ENCODE data around the gene CKS2.
A peak's percentile ranks its signal among the peaks of the same experiment; 100 is the strongest.

Gene CKS2

DNA sequence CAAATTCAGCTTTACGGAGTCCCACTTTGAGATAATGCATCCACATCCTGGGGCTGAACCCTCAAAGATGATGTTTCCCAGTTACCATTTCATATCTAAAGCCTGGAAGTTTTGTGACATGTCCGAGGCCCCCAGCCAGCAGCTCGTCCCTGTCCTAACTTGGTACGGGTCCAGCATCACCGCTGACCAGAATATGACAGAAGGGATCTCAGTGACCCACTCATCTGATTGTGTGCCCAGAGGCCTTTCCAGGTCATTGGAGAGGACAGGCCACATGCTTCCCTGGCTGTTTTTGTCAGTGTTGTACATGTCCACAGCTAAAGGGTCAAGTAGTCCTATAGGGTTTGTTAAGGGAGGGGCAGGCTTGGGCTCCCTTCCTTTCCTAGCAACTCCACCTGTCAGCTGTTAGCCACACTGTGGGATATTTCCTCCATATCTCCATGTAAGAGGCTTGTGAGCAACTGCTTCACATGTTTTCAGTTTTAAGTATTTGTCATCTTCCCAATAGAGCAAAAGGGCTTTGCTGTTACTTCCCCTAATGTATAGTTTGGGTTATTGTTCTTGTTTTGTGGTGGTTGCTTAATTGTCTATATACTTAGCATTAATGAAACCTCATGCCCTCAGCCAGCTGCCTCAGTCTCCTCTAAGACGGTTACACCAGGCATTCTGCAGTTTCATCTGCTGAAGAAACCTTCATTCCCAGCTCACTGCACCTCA lies 40.7 kb downstream of the CKS2 start:
- no peak for DNase-seq

DNA sequence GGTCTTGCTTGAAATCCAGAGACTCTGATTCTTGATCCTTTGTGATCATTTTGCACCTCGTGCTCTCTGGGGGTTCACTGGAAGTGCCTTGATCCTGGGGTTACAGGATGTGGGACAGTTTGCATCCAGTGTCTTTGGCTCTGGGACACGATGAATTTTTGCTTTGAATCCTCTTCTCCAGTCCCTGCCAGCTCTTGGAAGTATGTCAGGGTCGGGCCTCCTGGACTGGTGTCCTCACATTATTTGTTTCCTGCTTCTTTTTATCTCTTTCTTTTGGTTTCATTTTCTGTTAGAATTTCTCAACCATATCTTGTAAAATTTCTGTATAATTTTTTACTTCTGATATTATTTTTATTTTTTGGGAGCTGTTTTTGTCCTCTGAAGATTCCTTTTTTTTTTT lies 41.5 kb downstream of the CKS2 start:
- DNase-seq, result no peak

DNA sequence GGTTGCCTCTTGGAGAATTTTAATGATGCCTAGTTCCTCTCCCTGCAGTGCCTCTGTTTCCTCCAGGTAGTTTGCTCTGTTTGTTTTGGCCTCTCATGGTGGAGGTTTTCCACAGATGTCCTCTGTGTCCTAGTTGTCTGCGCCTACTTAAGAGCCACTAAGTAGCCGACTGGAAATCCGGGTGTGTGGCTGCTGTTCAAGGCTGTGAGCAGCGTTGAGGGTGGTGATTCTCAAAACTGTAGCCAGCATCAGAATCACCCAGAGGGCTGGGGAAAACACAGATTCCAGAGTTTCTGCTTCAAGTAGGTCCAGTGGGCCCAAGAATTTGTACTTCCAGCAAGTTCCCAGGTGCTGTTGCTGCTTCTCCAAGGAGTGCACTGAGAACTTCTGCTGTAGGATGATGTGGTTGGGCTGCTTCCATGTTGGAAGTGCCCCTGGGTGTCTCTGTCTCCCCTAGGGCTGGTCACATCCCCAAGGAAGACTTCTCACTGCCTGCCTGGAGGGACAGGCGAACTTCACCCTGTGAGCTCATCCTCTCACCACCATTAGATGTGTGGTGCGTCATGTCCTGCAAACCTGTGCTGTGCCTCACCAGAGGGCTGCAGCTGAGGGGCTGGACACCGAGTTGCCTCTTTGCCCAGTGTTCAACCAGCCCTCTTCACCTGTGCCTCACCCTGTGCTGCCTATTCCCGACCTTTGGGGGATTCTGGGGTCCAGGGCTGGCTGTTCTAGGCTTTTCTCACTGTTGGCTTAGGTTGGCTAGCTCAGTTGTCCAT lies 42.1 kb downstream of the CKS2 start:
- DNase-seq, result no peak

DNA sequence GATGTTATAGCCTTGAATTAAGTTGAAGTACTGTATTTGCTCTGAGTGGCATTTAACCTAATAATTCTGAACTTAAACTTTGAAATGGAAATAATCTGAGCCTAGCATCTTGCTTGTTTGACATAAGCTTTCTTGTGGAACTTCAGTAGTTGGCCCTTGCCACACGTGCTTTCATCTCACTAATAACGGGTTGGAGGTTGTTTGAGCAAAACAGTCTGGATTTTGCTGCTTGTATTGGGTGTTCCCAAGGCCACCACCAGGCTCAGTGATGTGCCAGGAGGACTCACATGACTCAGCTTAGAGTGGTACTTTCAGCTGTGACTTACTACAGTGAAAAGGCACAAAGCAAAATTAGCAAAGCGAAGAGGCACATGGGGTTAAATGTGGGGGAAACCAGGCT lies 43.0 kb downstream of the CKS2 start:
- no peak for DNase-seq

DNA sequence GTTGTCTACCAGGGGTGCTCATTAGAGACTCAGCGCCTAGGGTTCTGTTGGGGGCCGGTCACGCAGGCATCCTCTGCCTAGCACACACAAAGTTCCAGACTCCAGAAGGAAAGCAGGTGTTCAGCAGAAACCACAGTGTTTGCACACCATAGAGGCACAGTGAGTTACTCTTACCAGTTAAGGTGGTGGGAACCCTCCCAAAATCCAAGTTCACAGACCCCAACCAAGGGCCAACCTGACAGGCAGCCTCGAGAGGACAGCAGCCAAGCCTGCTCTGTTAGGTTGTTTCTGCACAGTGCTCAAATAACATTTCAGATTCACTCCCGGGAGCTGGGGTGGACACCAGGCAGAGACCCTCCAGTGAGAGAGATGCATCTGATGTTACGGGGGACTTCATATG lies 43.5 kb downstream of the CKS2 start:
- DNase-seq, result no peak

DNA sequence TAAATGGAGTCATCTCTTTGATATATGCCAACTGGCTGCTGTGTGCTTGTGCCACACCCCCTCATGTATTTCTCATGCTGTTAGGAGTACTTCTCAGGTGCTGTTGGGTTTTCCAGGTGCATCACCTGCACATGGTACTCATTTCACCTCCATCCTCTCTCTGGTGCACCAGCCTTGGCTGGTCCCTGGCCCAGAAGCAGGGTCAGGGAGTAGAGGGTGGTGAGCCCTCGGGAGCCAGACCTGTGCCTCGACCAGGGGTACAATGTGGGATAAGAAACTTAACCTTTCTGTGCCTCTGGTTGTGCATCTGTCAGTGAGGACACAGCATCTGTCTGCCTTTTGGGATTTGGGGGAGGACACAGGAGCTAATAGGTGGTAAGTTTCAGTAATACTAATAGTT lies 45.8 kb downstream of the CKS2 start:
- DNase-seq, result no peak

DNA sequence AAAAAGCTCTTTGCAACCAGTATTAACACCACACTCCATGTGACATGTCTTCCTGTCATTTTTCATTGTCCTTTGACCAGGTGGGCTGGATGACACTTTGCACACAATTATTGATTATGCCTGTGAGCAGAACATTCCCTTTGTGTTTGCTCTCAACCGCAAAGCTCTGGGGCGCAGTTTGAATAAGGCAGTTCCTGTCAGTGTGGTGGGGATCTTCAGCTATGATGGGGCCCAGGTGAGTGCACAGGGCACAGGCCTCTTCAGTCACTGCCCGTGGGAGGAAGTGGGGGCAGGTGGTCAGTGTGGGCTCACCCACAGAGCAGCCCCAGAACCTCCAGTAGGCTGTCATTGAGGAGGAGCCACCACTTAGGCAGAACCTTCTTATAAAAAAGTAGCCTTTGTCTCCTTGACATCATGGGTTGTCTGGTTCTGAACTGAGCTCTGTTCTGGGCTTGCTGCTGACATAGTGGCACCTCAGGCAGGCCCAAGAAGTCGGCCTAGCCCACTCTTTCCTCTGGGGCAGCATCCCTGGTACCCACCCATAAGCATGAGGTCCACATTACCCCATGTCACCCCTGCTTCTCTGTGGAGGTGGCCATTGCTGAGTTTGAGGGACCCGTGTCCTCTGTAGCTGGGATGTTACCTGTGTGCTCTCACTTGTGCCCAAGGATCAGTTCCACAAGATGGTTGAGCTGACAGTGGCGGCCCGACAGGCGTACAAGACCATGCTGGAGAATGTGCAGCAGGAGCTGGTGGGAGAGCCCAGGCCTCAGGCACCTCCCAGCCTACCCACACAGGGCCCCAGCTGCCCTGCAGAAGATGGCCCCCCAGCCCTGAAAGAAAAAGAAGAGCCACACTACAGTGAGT lies 46.6 kb downstream of the CKS2 start:
- no peak for DNase-seq

DNA sequence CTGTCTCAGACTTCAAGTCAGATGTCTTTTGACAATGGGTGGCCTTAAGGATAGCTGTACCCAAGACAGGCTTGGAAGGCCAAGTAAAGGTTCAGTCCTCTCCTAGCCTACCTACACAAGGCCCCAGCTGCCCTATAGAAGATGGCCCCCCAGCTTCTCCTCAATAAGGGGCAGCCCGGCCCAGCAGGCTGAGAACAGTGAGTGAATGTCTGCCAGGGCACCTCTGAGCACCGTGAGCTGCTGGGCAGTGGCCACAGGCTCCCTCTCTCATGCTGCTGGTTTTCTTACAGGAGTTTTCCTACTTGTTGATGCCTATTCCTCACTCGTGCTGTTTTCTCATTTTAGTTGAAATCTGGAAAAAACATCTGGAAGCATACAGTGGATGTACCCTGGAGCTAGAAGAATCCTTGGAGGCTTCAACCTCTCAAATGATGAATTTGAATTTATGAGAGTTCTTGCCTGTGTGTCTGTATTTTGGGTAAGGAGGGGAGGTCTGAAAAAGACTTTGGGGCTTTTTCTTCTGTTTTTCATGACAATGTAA lies 47.5 kb downstream of the CKS2 start:
- no peak for DNase-seq

DNA sequence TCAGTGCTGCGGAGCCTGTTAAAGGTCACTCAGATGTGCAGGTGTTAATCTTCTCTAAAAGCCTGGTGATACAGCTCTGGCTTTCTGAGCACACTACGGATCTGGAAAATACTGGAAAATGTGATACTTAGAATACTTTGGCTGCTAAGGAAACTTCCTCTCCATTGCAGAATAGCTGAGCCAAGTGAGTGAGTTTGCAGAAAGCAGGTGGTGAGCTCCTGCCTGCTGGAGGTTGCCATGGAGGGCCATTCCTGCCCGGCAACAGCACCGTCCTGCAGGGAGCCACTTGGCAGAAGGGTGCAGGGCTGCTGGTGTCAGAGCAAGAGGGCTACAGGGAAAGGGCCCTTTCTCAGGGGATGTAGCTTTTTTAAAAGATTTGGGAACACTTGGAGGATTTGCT lies 48.0 kb downstream of the CKS2 start:
- DNase-seq, result peak; percentile 39

DNA sequence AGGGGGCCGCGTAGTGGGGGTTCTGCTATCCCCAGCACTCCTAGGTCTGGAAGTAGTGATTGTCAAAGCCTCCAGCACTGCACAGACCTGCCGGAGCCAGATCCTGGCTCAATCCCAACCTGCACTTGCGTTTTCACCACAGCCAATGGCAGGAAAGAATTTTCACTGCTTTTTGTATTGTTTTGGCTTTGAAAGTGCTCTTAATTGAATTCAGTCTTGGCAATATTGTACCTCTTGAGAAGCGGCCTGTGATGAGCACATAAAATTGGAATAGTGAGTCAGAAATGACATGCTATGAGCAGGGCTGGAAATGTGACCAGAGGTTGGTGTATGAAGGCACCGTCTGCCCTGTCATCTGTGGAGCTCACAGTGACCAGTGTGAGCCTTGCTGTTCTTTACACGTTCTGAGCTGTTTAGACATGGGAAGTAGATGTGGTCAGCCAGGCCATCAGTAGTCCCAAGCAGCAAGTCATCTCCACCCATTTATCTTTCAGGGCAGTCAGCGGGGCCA lies 48.8 kb downstream of the CKS2 start:
- DNase-seq, result peak; percentile 76

DNA sequence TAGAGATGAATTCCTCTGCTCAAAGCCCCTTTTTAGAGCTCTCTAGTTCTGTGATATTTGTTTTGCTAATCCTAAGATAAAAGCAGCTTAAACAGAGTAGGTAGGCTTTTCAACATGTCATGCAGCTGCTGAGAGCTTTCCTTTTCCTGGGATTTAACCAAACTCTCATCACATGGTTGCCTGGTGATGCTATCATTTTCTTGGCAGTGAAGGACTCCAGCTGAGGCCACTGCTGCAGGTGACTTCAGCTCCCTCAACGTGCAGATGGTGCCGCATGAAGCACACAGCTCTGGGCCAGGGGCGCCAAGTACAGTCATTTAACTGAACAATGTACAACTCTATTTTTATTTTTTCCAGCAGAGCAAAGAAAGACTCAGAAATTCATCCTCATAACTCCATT lies 49.5 kb downstream of the CKS2 start:
- DNase-seq, result peak; percentile 48

DNA sequence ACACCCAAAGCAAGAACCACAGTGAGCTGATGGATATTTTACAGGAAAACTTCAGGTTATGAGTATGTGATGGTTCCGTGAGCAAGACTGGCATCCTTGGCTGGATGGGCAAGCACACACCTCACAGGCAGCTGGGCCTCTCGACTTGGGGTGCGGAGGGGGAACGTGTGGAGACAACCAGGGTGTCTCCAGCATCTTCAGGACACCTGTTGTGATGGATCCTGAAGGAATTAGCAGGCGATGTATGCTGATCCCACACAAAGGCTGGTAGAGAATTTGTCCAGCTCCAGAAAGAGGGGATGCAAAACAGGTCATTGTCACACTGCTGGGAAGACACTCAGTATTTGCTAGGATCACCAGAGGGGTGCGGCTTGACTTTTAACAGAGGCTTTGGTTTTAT lies 50.0 kb downstream of the CKS2 start:
- no peak for DNase-seq

DNA sequence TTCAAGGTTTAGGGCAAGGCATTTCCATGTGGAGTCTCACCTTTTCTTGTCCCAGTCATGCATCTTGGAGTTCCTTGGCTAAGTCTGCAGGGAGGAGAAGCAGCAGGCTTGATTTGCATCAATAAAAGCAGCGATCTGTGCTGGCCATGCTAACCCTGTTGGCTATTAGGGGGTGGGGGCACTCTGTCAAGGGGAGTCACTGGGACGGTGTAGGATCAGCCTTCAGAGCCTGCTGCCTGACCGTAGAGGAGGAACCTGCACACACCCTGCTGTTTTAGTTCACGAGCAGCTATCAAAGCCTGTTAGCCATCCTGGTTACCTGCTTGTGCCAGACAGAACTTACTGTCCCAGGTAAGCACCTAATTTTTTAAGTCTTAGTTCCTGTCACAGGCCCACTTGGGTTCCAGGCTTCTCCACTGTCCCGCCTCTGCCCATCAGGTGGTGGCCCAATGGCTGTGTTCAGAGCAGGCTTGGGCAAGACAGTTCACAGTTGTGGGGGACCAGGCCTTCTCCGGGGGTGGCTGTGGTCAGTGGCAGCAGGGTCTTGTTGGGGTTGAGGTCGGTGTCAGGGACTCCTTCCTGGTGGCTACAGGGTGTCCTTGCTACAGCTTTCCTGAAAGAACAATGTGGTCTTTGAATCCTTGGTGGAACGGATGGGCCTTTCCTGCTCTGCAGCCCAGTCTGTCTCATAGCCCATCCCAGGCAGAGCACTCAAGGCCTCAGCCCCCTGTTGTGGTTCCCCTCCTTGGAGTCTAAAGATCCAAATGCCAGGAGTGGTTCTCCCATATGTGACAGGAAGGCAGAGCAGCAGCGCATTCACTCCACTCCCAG lies 51.0 kb downstream of the CKS2 start:
- no peak for DNase-seq

DNA sequence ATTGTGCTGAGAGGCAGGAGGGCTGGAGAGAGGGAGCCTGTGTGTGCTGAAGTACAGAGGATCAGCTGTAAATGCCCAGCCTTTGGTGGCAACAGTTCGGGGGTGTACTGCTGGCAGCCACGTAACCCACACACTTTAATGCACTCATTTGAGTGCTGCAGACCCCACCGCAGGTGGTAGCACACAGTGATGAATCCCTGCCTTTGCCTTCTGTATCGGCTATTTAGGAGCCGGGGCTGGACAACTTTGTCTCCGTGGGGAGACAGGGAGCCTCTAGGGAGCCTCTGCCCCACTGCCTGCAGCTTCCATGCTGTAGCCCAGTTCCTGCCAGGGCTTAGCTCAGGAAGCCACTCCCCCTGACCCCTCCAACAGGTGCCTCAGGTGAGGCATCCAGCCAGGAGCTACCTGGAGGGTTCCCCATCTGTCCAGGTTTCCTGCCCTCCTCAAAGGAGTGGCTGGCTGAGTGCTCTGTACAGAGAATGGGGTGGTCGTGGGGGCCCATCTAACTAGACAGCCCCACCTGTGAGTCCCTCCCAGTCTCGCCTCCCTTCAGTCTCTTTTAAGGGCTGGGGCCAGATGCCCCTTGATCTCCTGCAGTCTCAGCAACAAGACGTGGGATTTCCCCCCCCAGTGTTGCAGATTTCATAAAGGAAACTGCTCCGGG lies 51.8 kb downstream of the CKS2 start:
- no peak for DNase-seq

DNA sequence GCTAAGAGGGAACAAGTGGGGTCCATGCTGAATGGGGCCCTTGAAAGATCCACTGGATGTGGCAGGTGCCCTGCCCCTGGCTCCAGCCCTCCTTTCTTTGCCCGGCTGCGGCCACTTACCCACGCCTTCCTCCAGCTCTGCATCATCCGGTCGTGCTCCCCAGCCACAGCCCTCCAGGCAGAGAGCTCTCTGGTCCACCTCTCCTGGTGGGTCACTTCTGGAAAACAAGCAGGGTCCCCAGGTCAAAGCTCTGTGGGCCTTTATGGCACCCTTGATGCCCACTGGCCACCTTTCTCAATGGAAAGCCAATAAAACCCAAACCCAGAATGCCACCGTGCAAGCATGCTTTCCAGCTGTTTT lies 52.3 kb downstream of the CKS2 start:
- DNase-seq, result no peak

DNA sequence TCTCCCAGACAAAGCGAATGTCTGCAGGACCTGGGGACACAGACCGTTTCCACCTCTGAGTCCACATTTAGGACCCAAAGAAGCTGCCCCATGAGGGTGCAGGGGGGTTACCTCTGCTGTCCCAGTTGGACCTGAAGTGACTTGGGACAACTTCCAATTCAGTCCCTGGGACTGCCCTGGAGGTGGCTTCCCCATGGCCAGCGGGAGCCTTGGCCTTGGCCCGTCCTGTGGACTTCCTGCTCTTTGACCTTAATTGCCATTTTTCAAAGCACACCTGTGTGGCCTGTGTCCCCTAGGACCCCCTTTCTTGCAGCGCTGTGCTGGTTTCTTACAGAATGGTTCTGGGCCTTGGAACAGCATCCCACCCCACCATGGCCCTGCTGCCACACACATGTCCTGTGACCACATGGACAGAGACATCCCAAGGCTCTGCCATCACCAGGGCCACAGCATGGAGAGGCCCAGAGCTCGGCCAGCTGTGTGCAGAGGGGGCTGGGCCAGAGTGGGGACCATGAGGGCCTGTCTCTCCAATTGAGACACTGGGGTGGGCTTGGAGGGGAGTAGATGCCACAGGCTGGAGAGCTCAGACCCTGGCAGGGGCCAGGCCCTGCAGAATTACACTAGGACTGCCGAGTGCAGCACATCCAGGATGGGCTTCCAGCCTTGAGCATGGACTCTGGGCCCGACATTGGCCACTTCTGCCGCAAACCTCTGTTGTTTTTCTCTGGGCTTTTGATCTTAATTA lies 53.1 kb downstream of the CKS2 start:
- DNase-seq, result no peak

DNA sequence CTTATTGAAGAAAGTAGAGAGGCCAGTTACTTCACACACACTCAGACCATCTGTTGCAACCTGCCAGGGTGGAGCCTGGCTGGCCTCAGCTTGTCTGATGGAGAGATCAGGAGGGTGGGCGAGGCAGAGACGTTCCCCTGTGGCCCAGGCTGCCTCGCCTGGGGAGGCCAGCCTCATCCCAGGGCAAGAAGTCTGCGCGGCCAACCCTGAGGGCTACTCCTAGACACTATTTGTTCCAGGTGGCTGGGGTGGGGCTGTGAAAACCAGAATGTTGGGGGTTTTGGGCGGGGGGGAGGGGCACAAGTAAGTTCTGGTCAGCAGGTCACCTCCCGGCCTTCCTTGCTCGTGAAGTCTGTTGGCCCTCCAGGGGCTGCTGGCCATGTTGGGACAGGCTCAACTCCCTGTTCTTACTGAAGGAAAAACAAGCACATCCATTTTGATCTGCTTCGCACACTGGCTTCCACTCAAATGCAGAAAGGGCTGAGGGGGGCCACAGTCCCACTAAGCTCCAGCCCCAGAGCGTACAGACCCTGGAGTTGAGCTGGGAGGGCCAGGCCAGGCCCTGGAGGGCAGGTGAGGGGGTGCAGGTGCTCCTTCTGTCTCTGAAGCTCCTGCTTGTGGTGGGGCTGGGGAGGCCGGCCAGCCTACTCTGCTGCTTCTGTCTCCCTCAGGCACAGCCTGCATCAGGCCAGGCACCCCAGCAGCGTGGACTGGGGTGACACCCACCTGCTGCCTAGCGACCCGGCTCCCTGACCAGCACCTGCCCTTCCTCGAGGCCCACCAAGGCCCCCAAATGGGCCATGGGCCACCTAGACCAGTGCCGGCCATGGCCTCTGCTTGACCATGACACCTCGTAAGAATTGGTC lies 53.9 kb downstream of the CKS2 start:
- DNase-seq, result no peak

DNA sequence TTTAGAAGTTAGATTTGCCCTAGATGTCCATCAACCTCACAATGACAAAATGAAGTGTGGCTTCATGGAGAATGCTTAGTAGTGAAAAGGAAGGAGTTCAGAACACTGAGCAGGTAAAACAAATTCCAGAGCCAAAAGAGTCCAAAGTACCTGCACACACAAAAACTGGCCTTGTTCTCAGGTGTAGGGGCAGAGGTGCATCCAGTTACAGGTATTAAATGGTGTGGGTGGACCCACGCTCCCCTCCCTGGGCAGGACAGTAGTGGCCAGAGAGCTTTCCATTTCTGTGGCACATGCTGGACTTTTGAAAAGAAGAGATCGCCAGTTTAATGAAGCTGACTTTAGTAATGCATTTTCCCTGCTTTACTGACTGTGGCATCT lies 54.5 kb downstream of the CKS2 start:
- DNase-seq, result no peak

Measured in DMS79 (cell line).